Activated CD4-positive, alpha-beta T cell treated with anti-CD3 and anti-CD28 coated beads for 36 hours (primary cell): ENCODE data around the gene RNPEPL1. TPM values are rescaled to one million over a fixed set of nuclear protein-coding genes. Genes with fewer than 3 reads are reported as not detected.
"Not testable (repeated sequence)": the region's sequence is repeated elsewhere in the genome, so short reads cannot be mapped to it uniquely, and the experiment has no call there.

Experiments
- ATAC-seq: fragments of 200-7000 bp; cut with Tn5 transposase; one replicate; pipeline ENCODE4 v1.10.0; 2021; ENCODE audit warnings: mild to moderate bottlenecking, moderate library complexity
- CTCF ChIA-PET: fragments of 350-600 bp; sonication (Branson Sonifier 250); formaldehyde crosslinking; loops from one replicate; lab custom pipeline; 2021; ENCODE audit warnings: antibody characterized with exemption; lab: Charles Lee
- POLR2A ChIA-PET: fragments of 350-600 bp; sonication (Branson Sonifier 250); formaldehyde crosslinking; loops from one replicate; lab custom pipeline; 2021; ENCODE audit warnings: antibody characterized with exemption, inconsistent platforms; lab: Charles Lee
- DNase-seq: peaks from one replicate; pipeline ENCODE4 v3.0.0-alpha.2; 2020
- H3K27ac Mint-ChIP-seq: one replicate; pipeline ENCODE4 v1.8.0; 2021; ENCODE audit warnings: mixed read lengths
- H3K27me3 Mint-ChIP-seq: one replicate; pipeline ENCODE4 v1.8.0; 2021; ENCODE audit warnings: mixed read lengths
- H3K36me3 Mint-ChIP-seq: one replicate; pipeline ENCODE4 v1.8.0; 2021; ENCODE audit warnings: low read depth, mixed read lengths
- H3K4me1 Mint-ChIP-seq: one replicate; pipeline ENCODE4 v1.8.0; 2021; ENCODE audit warnings: mixed read lengths
- H3K4me3 Mint-ChIP-seq: one replicate; pipeline ENCODE4 v1.8.0; 2021; ENCODE audit warnings: mild to moderate bottlenecking, moderate library complexity, mixed read lengths
- H3K9me3 Mint-ChIP-seq: one replicate; pipeline ENCODE4 v1.8.0; 2021; ENCODE audit warnings: low read depth, mixed read lengths
- intact Hi-C, 2 experiments: fragments of 100-400 bp; cut with DNase I in 1 of 2; cut with micrococcal nuclease in 1 of 2; formaldehyde crosslinking; loops; one replicate each; pipeline versions ENCODE4 v1.14.2 to v1.15.1; 2022 to 2024; cut with DNase I, micrococcal nuclease
- total RNA-seq, 2 experiments: library from RNA; stranded (reverse); gene quantifications; one replicate each; pipeline ENCODE4 v1.2.3, GENCODE V29; 2021

RNPEPL1 gene
- total RNA-seq, 2 experiments from 2014 or later, result 35.7 to 43.8 TPM

DNA sequence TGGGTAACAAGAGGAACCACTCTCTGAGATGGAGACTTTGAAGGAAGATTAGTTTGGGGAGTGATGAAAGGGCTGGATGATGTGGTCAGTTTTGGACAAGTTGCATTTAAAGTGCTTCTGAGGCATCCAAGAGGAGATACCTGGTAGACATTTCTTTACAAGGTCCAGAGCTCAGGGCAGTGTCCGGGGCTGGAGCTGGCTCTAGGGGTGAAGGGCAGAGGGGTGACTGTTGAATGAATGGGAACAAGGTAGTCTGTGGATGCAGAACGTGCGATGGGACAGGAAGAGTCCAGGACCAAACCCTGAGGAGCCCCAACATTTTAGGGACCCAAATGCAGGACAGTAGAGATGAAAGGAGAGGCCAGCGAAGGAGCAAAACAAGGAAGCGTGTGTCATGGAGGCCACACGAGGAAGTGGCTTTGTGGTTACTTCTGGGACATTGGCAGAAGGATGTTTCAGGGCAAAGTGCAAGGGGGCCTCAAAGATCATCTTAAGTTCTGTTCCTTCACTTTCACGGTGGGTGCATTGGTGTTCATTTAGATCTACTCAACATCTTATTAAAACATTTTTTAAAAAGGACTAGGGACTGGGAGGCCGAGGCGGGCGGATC, 43.4 kb downstream of the RNPEPL1 start:
- peaks cover 6% of the 10 kb centered on the region for H3K36me3 Mint-ChIP-seq
- intact Hi-C loops, result no loop called here
- no peak for ATAC-seq
- H3K27ac Mint-ChIP-seq, result peak overlapping the region; percentile 44
- peak; percentile 4 for DNase-seq
- no peak overlapping the region for H3K4me3 Mint-ChIP-seq
- ChIA-PET POLR2A (no interaction called here), CTCF (interaction anchor here (0.8 kb wide), 1 partner anchor 176 kb away, joined by 3 read pairs; no protein-coding TSS in a partner anchor)
- no peaks in the 10 kb centered on the region for H3K27me3 Mint-ChIP-seq
- no peaks in the 10 kb centered on the region for H3K9me3 Mint-ChIP-seq
- H3K4me1 Mint-ChIP-seq, result peaks cover 8% of the 10 kb centered on the region

DNA sequence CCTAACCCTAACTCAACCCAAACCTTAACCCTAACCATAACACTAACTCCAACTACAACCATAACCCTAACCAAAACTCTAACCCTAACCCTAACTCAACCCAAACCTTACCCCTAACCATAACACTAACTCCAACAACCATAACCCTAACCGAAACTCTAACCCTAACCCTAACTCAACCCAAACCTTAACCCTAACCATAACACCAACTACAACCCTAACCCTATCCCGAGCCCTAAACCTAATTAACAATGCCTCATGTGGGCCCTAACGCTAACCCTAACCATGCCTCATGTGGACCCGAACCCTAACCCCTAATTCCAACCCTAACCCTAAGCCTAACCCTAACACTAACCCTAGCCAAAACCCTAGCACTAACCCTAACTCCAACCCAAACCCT, 45.5 kb downstream of the RNPEPL1 start:
- H3K4me3 Mint-ChIP-seq, result no peak overlapping the region
- no peaks in the 10 kb centered on the region for H3K27me3 Mint-ChIP-seq
- no peak overlapping the region for H3K27ac Mint-ChIP-seq
- ATAC-seq (no peak), DNase-seq (no peak)
- intact Hi-C loops, result no loop called here
- CTCF ChIA-PET, result no interaction called here
- H3K9me3 Mint-ChIP-seq, result peaks cover 1% of the 10 kb centered on the region
- peaks cover 11% of the 10 kb centered on the region for H3K36me3 Mint-ChIP-seq
- POLR2A ChIA-PET, result no interaction called here
- H3K4me1 Mint-ChIP-seq, result peaks cover 8% of the 10 kb centered on the region

DNA sequence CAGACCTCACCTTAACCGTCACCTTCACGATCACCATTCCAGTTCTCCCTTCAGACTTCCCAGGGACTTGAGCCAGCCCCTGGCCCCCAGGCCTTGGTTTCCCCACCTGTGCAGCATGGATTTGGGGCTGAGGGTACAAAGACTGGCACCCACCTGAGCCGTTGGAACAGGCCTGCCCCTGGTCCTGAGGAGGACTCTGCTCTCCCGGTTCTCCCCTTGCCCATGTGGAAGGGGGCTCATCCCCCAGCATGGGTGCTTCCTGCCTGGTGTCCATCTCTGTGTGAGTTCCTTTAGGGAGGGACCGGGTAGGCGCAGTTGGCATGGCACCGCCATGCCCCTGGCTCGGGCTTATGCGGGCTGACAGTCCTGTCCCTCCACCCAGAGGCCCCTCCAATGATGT, 46.1 kb downstream of the RNPEPL1 start:
- CTCF ChIA-PET, result interaction anchor here (0.6 kb wide), 1 partner anchor 1571 kb away, joined by 3 read pairs; no protein-coding TSS in a partner anchor
- intact Hi-C loops, result no loop called here

DNA sequence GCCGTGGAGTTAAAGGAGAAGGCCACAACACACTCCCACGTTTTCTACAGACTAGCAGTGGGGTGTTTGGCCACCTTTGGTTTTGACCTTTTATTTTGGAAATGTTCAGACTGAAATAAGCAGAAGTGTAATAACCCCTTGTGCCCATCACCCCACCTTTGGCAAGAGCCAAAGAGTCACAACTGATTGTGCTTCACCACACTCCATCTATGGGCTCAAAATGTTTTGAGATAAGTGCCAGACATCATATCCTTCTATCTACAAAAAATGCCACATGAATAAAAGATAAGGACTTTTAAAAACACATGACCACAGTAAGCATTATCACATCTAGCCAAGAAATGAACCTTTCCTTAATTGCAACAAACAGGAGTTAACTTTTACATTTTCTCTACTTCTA, 47.1 kb downstream of the RNPEPL1 start:
- intact Hi-C loops, result no loop called here
- H3K36me3 Mint-ChIP-seq, result peaks cover 16% of the 10 kb centered on the region
- DNase-seq (peak; percentile 1), ATAC-seq (no peak)
- no peak overlapping the region for H3K27ac Mint-ChIP-seq
- H3K4me3 Mint-ChIP-seq, result no peak overlapping the region
- ChIA-PET POLR2A (no interaction called here), CTCF (no interaction called here)
- peaks cover 11% of the 10 kb centered on the region for H3K4me1 Mint-ChIP-seq
- H3K27me3 Mint-ChIP-seq, result no peaks in the 10 kb centered on the region
- peaks cover 1% of the 10 kb centered on the region for H3K9me3 Mint-ChIP-seq

More for the DNA sequence above, 46.1 kb downstream of the RNPEPL1 start:
- Mint-ChIP-seq H3K36me3 (peaks cover 14% of the 10 kb centered on the region), H3K27ac (no peak overlapping the region), H3K4me3 (no peak overlapping the region), H3K9me3 (peaks cover 1% of the 10 kb centered on the region), H3K27me3 (no peaks in the 10 kb centered on the region), H3K4me1 (peaks cover 8% of the 10 kb centered on the region)
- DNase-seq (peak; percentile 2), ATAC-seq (no peak)
- POLR2A ChIA-PET, result no interaction called here

DNA sequence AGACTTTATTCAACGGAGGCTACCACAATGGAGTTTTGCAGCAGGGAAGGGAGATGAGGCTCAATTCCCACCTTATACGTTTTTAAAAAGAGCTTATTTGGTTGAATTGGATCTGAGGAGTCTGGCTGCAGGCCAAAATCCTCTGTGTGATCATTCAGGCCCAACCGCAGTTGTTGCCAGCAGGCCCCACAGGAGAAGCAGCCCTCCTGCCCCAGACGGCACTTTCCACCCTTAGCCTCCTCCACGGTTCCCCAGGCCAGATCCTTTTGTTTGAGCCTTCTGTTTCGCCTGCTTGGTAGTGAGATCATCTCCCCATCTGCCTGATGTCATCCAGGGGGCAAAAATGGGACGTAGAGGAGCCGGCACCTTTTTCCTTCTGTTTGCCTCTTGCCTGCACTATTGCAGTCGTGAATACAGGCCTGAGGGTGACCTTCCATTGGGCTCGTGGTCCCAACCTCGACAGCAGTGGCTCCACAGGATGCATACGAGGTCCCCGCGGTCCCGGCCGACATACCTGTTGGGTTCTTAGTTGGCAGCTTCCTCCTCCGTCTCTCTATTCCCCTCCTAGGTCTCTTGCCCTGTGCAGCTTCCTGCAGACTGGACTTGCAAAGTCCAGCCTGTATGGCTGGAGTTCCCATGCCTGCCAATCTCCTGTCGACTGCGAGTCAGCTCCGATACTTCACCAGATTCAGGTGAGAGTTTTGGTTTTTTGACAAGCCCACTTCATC, 47.7 kb downstream of the RNPEPL1 start:
- POLR2A ChIA-PET, result no interaction called here
- no peak for DNase-seq
- Mint-ChIP-seq H3K27ac (no peak overlapping the region), H3K36me3 (peaks cover 16% of the 10 kb centered on the region), H3K27me3 (no peaks in the 10 kb centered on the region), H3K9me3 (peaks cover 1% of the 10 kb centered on the region), H3K4me1 (peaks cover 14% of the 10 kb centered on the region), H3K4me3 (no peak overlapping the region)
- ATAC-seq, result no peak
- CTCF ChIA-PET, result no interaction called here
- intact Hi-C loops, result no loop called here

DNA sequence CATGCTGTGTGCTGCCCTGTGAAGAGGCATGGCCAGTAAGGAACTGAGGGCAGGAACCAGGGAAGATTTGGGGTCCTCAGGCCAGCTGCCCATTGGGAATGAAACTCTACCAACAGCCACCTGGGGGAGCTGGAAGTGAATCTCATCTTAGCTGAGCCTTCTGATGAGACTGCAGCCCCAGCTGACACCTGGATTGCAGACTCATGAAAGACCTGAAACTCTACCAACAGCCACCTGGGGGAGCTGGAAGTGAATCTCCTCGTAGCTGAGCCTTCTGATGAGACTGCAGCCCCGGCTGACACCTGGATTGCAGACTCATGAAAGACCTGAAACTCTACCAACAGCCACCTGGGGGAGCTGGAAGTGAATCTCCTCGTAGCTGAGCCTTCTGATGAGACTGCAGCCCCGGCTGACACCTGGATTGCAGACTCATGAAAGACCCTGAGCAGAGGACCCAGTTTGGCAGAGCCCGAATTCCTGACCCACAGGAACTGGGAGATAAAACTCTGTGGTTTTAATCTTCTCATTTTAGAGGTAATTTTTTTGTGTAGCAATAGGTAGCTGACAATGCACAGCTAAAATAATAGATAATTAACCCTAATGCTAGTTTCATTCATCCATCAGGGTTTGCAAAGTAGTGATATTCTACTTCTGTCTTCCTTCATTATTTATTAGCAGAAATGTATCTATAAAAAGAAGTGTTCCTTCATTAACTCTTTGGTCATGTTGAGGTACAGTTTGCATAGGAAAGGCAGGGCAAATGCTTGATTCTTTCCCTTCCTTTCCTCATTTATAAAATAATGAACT, 48.8 kb downstream of the RNPEPL1 start:
- CTCF ChIA-PET, result interaction anchor here (0.7 kb wide), 2 partner anchors 88 to 434 kb away, joined by 3 read pairs; no protein-coding TSS in a partner anchor
- ATAC-seq (peak; percentile 17), DNase-seq (peak; percentile 33)
- H3K27me3 Mint-ChIP-seq, H3K9me3 Mint-ChIP-seq, H3K27ac Mint-ChIP-seq, H3K4me3 Mint-ChIP-seq, intact Hi-C loops, POLR2A ChIA-PET: not testable (repeated sequence)
- Mint-ChIP-seq H3K4me1 (peaks cover 16% of the 10 kb centered on the region), H3K36me3 (peaks cover 12% of the 10 kb centered on the region)

DNA sequence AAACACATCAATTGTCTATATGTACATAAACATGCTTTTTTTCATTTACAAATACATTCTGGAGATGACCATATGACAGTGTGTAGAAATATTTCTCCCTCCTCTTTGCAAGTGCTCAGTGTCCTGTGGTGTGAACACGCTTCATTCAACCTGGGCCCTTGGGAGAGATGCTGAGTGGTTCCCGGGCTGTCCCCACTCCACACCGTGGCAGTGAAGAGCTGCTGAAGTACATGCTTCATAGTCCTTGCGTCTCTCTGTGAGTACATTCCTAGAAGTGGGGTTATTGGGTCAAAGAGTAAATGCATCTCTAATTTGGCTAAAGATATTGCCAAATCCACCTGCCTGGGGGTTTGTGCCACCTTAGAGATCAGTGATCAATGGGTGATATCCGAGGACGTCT, 50.5 kb downstream of the RNPEPL1 start:
- Mint-ChIP-seq H3K4me3 (no peak overlapping the region), H3K9me3 (peaks cover 1% of the 10 kb centered on the region), H3K4me1 (peaks cover 29% of the 10 kb centered on the region), H3K27me3 (no peaks in the 10 kb centered on the region), H3K27ac (no peak overlapping the region), H3K36me3 (peaks cover 12% of the 10 kb centered on the region)
- ChIA-PET POLR2A (no interaction called here), CTCF (interaction anchor here (0.6 to 0.9 kb wide), 2 partner anchors 10 to 17 kb away, joined by 3 to 4 read pairs; no protein-coding TSS in a partner anchor)
- ATAC-seq, result no peak
- DNase-seq, result no peak
- intact Hi-C loops, result no loop called here

DNA sequence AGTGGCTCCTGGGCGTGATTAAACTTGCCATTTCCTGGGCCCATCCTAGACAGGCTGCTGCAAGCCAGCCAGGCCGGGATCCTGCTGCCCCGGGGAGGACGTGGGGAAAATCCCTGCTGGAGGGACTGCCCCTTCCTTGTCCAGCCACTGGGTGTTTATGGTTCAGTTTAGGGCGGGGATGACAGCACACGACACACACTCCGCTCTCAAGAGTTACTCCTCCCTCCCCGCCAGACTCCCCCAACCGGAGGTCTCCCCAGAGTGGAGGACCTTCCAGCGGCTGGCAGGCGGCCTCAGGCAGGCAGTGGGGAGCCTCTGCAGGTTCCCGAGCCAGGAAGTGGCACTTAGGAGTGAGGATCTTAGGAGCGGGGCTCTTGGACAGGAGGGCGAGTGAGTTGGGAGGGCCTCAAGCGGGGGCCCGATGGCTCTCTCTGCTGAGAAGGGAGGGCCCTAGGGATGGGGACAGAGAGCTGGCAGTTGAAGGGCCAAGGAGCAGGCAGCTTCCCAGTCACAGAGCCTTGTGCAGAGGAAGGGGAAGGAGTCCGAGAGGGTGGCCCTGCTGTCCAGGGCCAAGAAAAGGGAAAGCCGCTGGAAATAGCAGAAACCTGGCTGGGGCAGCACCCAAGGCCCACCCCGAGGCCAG, 51.3 kb downstream of the RNPEPL1 start:
- ATAC-seq (no peak), DNase-seq (peak; percentile 19)
- H3K4me1 Mint-ChIP-seq, result peaks cover 33% of the 10 kb centered on the region
- peaks cover 12% of the 10 kb centered on the region for H3K36me3 Mint-ChIP-seq
- H3K27ac Mint-ChIP-seq, result peak overlapping the region; percentile 42
- POLR2A ChIA-PET, result no interaction called here
- intact Hi-C loops, result loop anchor here (5.0 kb wide), 2 partner anchors 52 to 1003 kb away; partner anchors contain the start of gene RNPEPL1 (in 1 of the 2)
- H3K9me3 Mint-ChIP-seq, result peaks cover 1% of the 10 kb centered on the region
- CTCF ChIA-PET, result interaction anchor here (0.6 kb wide), 1 partner anchor 17 kb away, joined by 3 read pairs; no protein-coding TSS in a partner anchor
- no peaks in the 10 kb centered on the region for H3K27me3 Mint-ChIP-seq
- H3K4me3 Mint-ChIP-seq, result no peak overlapping the region

DNA sequence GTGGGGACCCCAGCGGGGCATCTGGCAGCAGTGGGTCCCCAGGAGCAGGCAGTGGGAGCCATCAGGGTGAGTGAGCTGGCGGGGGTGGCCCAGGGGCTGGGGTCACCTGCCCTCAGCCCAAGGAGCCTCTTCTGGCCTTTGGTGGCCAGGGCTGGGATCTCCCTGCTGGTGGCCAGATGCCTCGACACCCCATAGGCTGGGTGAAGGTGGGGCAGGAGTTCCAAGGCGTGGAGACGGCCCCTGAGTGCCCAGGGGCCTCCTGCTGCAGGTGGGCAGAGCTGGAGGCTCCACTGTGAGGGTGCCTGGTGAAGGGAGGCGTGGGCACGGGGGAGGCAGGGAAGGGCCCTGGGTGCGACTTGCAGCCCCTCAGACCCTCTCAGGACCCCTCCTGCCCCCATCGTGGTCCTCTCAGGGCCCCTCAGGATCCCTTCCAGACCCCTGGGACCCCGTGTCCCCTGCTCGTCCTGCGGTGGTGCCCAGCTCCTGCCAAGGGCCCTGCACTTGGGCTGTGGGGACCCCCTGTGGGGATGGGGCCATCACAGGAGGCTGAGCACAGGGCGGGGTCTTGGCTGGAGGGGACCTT, 52.0 kb downstream of the RNPEPL1 start:
- ATAC-seq (no peak), DNase-seq (peak; percentile 2)
- ChIA-PET CTCF (no interaction called here), POLR2A (no interaction called here)
- peaks cover 12% of the 10 kb centered on the region for H3K36me3 Mint-ChIP-seq
- H3K4me3 Mint-ChIP-seq, result no peak overlapping the region
- no peak overlapping the region for H3K27ac Mint-ChIP-seq
- H3K9me3 Mint-ChIP-seq, result peaks cover 1% of the 10 kb centered on the region
- H3K27me3 Mint-ChIP-seq, result no peaks in the 10 kb centered on the region
- peaks cover 39% of the 10 kb centered on the region for H3K4me1 Mint-ChIP-seq
- intact Hi-C loops, result loop anchor here (5.0 kb wide), 2 partner anchors 53 to 1002 kb away; partner anchors contain the start of gene RNPEPL1 (in 1 of the 2)

DNA sequence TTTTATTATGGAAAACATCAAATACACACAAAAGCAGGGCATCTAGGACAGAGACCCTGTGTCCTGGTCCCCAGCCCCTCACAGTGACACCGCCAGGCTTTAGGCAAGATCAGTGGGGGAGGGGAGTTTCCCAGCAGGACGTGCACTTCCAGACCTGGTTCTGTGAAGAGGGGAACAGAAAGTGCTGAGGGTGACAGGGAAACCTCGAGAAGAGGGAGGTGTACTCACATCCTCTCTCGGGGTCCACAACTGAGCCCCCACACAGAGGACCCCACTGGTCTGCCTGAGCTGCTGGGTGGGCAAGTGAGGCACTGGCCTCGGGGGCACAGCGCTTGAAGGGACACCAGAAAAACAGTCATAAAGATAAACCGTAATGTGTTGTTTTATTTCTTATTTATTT, 52.6 kb downstream of the RNPEPL1 start:
- Mint-ChIP-seq H3K27ac (peak overlapping the region; percentile 58), H3K4me3 (no peak overlapping the region), H3K9me3 (peaks cover 1% of the 10 kb centered on the region), H3K27me3 (no peaks in the 10 kb centered on the region), H3K4me1 (peaks cover 45% of the 10 kb centered on the region), H3K36me3 (peaks cover 12% of the 10 kb centered on the region)
- ChIA-PET POLR2A (interaction anchor here (0.7 to 1.0 kb wide), 2 partner anchors 8 to 56 kb away, joined by 3 read pairs; no protein-coding TSS in a partner anchor), CTCF (interaction anchor here (0.6 kb wide), 1 partner anchor 34 kb away, joined by 3 read pairs; the partner anchor contains the start of gene CAPN10)
- ATAC-seq (no peak), DNase-seq (peak; percentile 10)
- intact Hi-C loops, result loop anchor here (1.0 to 5.0 kb wide), 6 partner anchors 35 to 1001 kb away; partner anchors contain the start of genes CAPN10 (in 1 of the 2) and RNPEPL1 (in 1 of the 2)
